Measurements from ENCODE around the gene SCTR.

Gene SCTR

DNA sequence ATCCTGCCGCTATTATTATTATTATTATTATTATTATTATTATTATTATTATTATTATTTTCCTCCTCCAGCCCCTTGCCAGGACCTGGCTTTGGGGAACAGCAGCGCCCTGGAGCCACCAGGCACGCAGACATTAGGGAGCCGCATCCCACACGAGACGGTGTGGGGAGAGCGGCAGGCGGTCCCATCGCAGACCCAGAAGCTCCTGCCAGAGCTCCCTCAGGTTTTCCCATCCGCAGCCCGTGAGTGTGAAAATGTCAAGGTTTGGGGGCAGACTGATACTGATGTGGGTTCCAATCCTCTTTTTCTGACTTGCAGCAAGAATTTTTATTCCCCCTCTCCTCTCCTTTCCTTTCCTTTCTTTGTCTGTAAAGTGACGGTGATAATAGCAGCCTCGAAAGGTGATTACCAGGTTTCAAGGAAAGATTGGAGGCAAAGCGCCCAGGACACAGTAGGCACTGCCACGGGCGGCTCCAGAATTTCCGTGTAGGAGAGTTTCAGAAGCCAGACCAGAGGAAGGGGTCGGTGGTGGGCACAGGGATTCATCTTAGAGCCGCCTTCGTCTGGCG, 816 bp downstream of the SCTR start:
- DNase-seq (ENCODE audit: low spot score): no peak

- no peak for DNase-seq (ENCODE audit: low spot score)
Observed at GRCh38 chr2:119522671-119523070, 1.6 kb downstream of the SCTR start.

- DNase-seq (ENCODE audit: low spot score): no peak
Observed at GRCh38 chr2:119521433-119522050, 2.7 kb downstream of the SCTR start.

GRCh38 chr2:119520696-119521432, 3.4 kb downstream of the SCTR start:
- DNase-seq (ENCODE audit: low spot score): no peak

GRCh38 chr2:119519057-119519408, 5.2 kb downstream of the SCTR start:
- no peak for DNase-seq (ENCODE audit: low spot score)

DNA sequence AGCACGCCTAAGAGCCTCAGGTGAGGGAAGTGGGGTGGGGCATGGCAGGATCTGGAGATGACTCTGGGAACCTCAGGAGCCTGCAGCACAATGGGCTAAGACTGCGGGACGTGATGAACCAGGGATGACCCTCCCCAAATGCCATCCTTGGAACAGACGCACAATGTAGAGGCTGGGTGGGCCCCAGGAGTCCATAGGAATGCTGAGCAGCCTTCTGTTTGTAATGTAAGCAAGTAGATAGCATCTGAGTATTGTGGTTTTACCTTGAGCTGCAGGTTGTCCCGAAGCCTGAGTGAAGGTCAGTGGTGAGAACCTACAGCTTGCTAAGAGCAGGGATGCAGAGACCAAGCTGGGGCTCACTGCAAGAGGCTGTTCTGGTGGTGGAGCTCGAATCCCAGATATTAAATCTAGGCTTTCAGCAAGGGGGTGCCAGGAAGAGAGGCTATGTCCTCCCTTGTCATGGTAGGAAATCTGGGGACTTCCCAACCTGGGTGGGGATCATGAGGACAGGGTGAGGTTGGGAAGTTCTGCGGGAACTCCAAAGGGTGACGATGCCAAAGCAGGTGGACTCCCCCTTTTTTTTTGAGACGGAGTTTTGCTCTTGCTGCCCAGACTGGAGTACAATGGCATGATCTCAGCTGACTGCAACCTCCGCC, 5.8 kb downstream of the SCTR start:
- no peak for DNase-seq (ENCODE audit: low spot score)

GRCh38 chr2:119517433-119517832, 6.8 kb downstream of the SCTR start:
- peak; percentile 34 for DNase-seq (ENCODE audit: low spot score)

DNA sequence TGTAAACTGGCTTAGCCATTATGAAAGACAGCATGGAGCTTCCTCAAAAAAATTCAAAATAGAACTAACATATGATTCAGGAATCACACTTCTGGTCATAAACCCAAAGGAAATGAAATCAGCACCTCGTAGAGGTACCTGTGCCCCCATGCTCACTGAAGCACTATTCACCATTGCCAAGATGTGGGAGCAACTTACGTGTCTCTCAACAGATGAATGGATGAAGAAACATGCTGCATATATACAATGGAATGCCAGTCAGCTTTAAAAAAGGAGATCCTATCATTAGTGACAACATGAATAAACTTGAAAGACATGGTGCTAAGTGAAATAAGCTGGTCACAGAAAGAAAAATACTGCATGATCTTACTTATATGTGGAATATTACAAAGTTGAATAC, 8.2 kb downstream of the SCTR start:
- DNase-seq (ENCODE audit: low spot score): no peak

GRCh38 chr2:119513832-119514231, 10.5 kb downstream of the SCTR start:
- DNase-seq (ENCODE audit: low spot score): no peak

GRCh38 chr2:119512946-119513345, 11.3 kb downstream of the SCTR start:
- no peak for DNase-seq (ENCODE audit: low spot score)

GRCh38 chr2:119511989-119512388, 12.3 kb downstream of the SCTR start:
- DNase-seq (ENCODE audit: low spot score): no peak

GRCh38 chr2:119508756-119509155, 15.5 kb downstream of the SCTR start:
- DNase-seq (ENCODE audit: low spot score): no peak

DNA sequence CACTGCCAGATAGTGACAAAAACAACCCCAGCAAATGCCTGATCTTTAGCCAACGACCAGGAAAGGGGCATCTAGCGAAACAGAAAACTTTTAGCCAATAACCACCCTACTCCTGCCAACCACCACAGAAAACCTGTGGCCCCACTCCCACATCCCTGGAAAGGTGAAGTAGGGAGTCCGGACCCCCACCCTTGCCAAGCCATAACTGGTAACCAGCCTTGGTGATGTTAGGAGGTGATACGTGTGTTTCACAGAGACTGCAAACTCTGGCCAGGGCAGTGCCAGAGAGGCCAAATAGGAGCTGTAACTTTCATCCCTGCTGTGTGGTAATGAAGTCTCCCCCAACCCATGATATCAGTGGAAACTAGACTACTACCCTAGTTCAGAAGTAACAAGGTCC, 27.6 kb downstream of the SCTR start:
- DNase-seq (ENCODE audit: low spot score): no peak

DNA sequence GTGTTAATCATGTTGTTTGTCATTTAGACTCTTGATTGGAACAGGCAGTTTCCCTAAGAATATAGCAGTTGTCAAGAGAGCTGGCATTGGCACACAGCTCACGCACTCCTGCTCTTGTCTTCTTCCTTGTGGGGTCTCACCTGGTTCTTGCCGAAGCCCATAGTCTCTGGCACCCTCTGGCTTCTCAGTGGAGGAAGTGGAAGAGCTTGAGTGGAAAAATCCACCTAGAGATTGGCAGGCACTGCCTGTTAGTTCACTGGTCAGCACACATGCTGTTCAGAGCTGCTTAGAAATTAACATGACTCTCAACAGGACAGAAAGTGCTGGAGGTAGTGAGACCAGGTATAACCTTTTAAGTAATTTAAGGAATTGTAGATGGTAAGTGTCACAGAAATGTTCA, 28.3 kb downstream of the SCTR start:
- no peak for DNase-seq (ENCODE audit: low spot score)

DNA sequence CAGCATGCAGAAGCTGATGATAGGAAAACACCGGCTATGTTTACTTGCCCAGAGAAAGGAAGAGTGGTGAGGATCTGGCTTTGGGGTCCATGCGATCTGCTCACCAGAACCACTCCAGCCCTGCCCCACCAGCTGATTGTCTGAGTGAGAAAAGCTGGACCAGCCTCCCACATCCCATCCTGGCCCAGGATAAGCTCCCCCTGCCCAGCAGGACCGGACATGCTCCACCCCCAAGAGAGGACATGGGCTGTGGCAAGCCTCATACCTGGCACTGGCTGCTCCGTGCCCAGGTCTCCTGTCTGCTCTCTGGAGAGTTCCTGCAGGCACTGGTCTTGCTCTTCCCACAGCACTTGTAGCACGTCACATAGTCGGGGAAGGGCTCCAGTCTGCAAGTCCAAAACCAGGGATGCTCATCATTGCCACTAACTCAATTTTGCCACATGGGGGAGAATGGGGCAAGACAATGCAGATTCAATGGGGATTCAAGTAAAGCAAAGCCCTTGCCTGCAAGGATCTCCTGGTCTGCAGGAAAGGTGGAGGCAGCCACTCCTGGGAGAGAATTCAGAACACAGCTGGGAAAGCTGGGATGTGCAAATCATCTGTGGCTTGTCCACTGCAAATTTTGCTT, 30.0 kb downstream of the SCTR start:
- no peak for DNase-seq (ENCODE audit: low spot score)

GRCh38 chr2:119491776-119492525, 32.3 kb downstream of the SCTR start:
- peak; percentile 78 for DNase-seq (ENCODE audit: low spot score)

- DNase-seq (ENCODE audit: low spot score): no peak
Observed at GRCh38 chr2:119490653-119491195, 33.6 kb downstream of the SCTR start.

GRCh38 chr2:119490106-119490505, 34.2 kb downstream of the SCTR start:
- DNase-seq (ENCODE audit: low spot score): no peak

- DNase-seq (ENCODE audit: low spot score): no peak
Observed at GRCh38 chr2:119489232-119489952, 34.9 kb downstream of the SCTR start.

GRCh38 chr2:119488245-119489214, 35.8 kb downstream of the SCTR start:
- DNase-seq (ENCODE audit: low spot score): no peak
